ENCODE results near the gene CYP19A1.

GRCh38 chr15:51313074-51313393, 25.4 kb downstream of the CYP19A1 start:
- TF ChIP-seq CTCF (IDR thresholded peaks at IDR 0.05) (no peak), EZH2 (IDR thresholded peaks at IDR 0.05; ENCODE audit: borderline replicate concordance, insufficient read depth, low read depth, low read length, poor library complexity, severe bottlenecking) (no peak)
